ENCODE measurements around the gene CAMK1D. TPM values are rescaled to one million over a fixed set of nuclear protein-coding genes. Genes with fewer than 3 reads are reported as not detected.

CAMK1D gene
- total and polyA plus RNA-seq, 10 of the 15 experiments (the other 5 are each of a cell fraction or from before 2014, with no cell fraction given) = 2.1 to 35.5 (median 14.7) TPM

DNA sequence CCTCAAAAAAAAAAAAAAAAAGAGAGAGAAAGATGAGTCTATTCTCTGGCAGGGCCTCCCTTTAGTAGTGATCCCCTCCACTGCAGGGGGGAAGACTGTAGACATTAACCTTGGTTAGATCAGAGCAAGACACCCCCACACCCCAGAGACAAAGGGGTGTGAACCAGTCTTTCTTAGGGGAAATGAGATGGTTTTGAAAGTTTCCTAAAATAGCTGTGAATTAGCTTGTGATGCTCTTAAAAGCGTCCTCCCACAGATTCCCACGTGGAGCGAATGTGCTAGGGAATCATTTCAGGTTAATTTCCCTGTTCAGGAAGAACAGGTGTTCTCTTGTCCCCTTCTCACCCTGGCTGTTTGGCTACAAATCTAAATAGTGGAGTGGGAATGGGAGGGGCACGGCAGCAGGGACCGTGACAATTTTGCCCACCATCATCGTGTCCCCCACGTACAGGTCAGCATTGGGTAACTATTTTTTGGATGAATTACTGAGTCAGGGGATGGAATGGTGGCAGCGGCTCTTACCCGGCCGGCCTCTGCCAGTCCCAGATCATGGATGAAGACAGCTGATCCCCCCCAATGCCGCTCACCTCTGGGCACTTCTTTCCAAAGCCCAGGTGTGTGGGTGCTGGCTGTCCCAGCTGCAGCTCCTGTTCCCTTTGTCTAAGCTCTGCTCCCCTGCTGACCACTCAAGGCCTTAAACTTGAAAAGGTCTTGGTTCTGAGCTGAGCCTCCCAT, 499.3 kb downstream of the CAMK1D start:
- H3K79me2 ChIP-seq (ENCODE audit: control insufficient read depth, insufficient read depth, low read length) = no peaks in the 10 kb centered on the region
- CTCF ChIA-PET = interaction anchor here (1.5 to 2.0 kb wide), 4 partner anchors 9 to 66 kb away, joined by 4 to 8 read pairs (median 5); no protein-coding TSS in a partner anchor
- no peak overlapping the region for H2AFZ ChIP-seq (ENCODE audit: control insufficient read depth, low read depth, low read length)
- H3K4me2 ChIP-seq (ENCODE audit: control insufficient read depth, insufficient read depth) = no peak overlapping the region
- TF ChIP-seq MEF2B (IDR thresholded peaks at IDR 0.05; ENCODE audit: partially characterized antibody, poor library complexity, severe bottlenecking) = peak; percentile 28
- 0 out of 2 replicates have a peak, but pooled peaks have one; percentile 9 for TF ChIP-seq MEF2A (IDR thresholded peaks at IDR 0.05; ENCODE audit: insufficient read depth, low read depth, low read length)
- TF ChIP-seq FOXM1 (IDR thresholded peaks at IDR 0.05; ENCODE audit: low read depth, low read length) = no peak
- RAD21 ChIA-PET (ENCODE audit: unreplicated experiment) = interaction anchor here (0.6 kb wide), 1 partner anchor 584 kb away, joined by 3 read pairs; no protein-coding TSS in a partner anchor
- intact Hi-C loops (cut with micrococcal nuclease; ENCODE audit: unreplicated experiment) = loop anchor here (5.0 kb wide), 1 partner anchor 596 kb away; no protein-coding TSS in a partner anchor
- H3K4me1 ChIP-seq (ENCODE audit: control insufficient read depth, insufficient read depth, low read length) = no peaks in the 10 kb centered on the region
- H3K27me3 ChIP-seq (replicated peaks in 1 of 2; ENCODE audit: control insufficient read depth in 2 of 2, insufficient read depth in 2 of 2, low read length in 1 of 2) = no peaks in the 10 kb centered on the region
- 50% methylated on average over 11 of the region's 11 CpGs for WGBS (ENCODE audit: insufficient coverage, insufficient replicate concordance, low lambda C conversion rate, missing lambda C conversion rate)
- SMC1A ChIA-PET (ENCODE audit: uncharacterized antibody, unreplicated experiment) = interaction anchor here (0.9 kb wide), 1 partner anchor 53 kb away, joined by 3 read pairs; no protein-coding TSS in a partner anchor
- H3K36me3 ChIP-seq (ENCODE audit: control insufficient read depth in 2 of 2, insufficient read depth in 2 of 2, low read length in 1 of 2) = no peaks in the 10 kb centered on the region
- no peaks in the 10 kb centered on the region for H4K20me1 ChIP-seq (ENCODE audit: control insufficient read depth, insufficient read depth)
- no peak for DNase-seq (ENCODE audit: low read depth, low spot score)
- H3K9ac ChIP-seq (ENCODE audit: control insufficient read depth, insufficient read depth, low read length) = no peak overlapping the region
- POLR2A ChIA-PET = no interaction called here
- ATAC-seq = no peak
- no peak for FAIRE-seq
- in situ Hi-C loops (cut with MboI) = no loop called here
- H3K9me3 ChIP-seq (replicated peaks; ENCODE audit: control insufficient read depth, insufficient read depth, low read length) = no peaks in the 10 kb centered on the region
- BruUV-seq (replicated peaks) = no TSS peak
- no peak overlapping the region for H3K27ac ChIP-seq (ENCODE audit: control insufficient read depth, insufficient read depth)
- H3K4me3 ChIP-seq = no peak overlapping the region

All from GM12878 (cell line).